IMR-90 (cell line): ENCODE results near the gene CTBP1. TPM values are rescaled to one million over a fixed set of nuclear protein-coding genes. Genes with fewer than 3 reads are reported as not detected.

Experiments
- ATAC-seq: fragments of 200-7000 bp; cut with Tn5 transposase; 2 replicates; pipeline ENCODE4 v1.9.1; 2020; ENCODE audit warnings: low read depth, mild to moderate bottlenecking, moderate library complexity
- BruUV-seq: library from RNA; stranded (reverse); fragments of 400-500 nt; replicated peaks from 2 replicates; lab custom pipeline; 2021; lab: Mats Ljungman, UMichigan
- CTCF ChIA-PET: fragments of 300-600 bp; formaldehyde crosslinking; extraction: SDS; loops from one replicate; lab custom pipeline; 2021; ENCODE audit warnings: antibody characterized with exemption; lab: Yijun Ruan, JAX
- POLR2A ChIA-PET: fragments of 300-600 bp; sonication (Branson Sonifier 250); formaldehyde crosslinking; loops from one replicate; lab custom pipeline; 2022; ENCODE audit warnings: antibody characterized with exemption; ENCODE audit not compliant: unreplicated experiment; lab: Charles Lee
- DNase-seq: peaks from one replicate; pipeline ENCODE4 v3.0.0; 2013
- H2AFZ ChIP-seq: replicated peaks from 2 replicates; pipeline ENCODE3; 2013; ENCODE audit warnings: low read length, mild to moderate bottlenecking; ENCODE audit not compliant: poor library complexity
- H2AK5ac ChIP-seq: 2 replicates; pipeline ENCODE4 v1.6.1; 2013; ENCODE audit warnings: low read depth, low read length, inconsistent platforms
- H2AK9ac ChIP-seq: replicated peaks from 2 replicates; pipeline ENCODE3; 2013; ENCODE audit warnings: mild to moderate bottlenecking, low read depth, low read length, moderate library complexity; ENCODE audit not compliant: poor library complexity
- H2BK120ac ChIP-seq: 2 replicates; pipeline ENCODE4 v1.6.1; 2013; ENCODE audit warnings: low read depth, low read length, inconsistent platforms
- H2BK15ac ChIP-seq: 3 replicates; pipeline ENCODE4 v1.6.1; 2013; ENCODE audit warnings: low read depth, low read length, inconsistent platforms
- H2BK20ac ChIP-seq: 2 replicates; pipeline ENCODE4 v1.6.1; 2013; ENCODE audit warnings: low read depth, mild to moderate bottlenecking, inconsistent platforms, low read length, moderate library complexity
- H2BK5ac ChIP-seq: 2 replicates; pipeline ENCODE4 v1.6.1; 2013; ENCODE audit warnings: mild to moderate bottlenecking, low read depth, low read length, inconsistent platforms; ENCODE audit not compliant: poor library complexity, severe bottlenecking
- H3K14ac ChIP-seq: replicated peaks from 2 replicates; pipeline ENCODE4 v1.6.1; 2013; ENCODE audit warnings: low read depth, low read length, inconsistent platforms
- H3K18ac ChIP-seq: 2 replicates; pipeline ENCODE4 v1.6.1; 2013; ENCODE audit warnings: low read depth, low read length, control low read depth
- H3K23ac ChIP-seq: 2 replicates; pipeline ENCODE4 v1.6.1; 2013; ENCODE audit warnings: low read depth, low read length, inconsistent platforms
- H3K27ac ChIP-seq: 2 replicates; pipeline ENCODE4 v1.5.1; 2013; ENCODE audit warnings: mild to moderate bottlenecking, control low read depth, low read length; ENCODE audit not compliant: insufficient read depth
- H3K27me3 ChIP-seq: 2 replicates; pipeline ENCODE4 v1.6.1; 2013; ENCODE audit warnings: low read length; ENCODE audit not compliant: control insufficient read depth, insufficient read depth
- H3K36me3 ChIP-seq: 2 replicates; pipeline ENCODE4 v1.6.1; 2013; ENCODE audit warnings: low read length, mixed read lengths; ENCODE audit not compliant: control insufficient read depth, insufficient read depth
- H3K4ac ChIP-seq: 2 replicates; pipeline ENCODE4 v1.6.1; 2013; ENCODE audit warnings: low read depth, low read length, inconsistent platforms
- H3K4me1 ChIP-seq: 2 replicates; pipeline ENCODE4 v1.6.1; 2013; ENCODE audit warnings: low read length, mixed read lengths; ENCODE audit not compliant: control insufficient read depth, insufficient read depth
- H3K4me2 ChIP-seq: 2 replicates; pipeline ENCODE4 v1.6.1; 2013; ENCODE audit warnings: low read depth, mild to moderate bottlenecking, control low read depth, low read length, moderate library complexity
- H3K4me3 ChIP-seq: 2 replicates; pipeline ENCODE4 v1.5.1; 2013; ENCODE audit warnings: low read depth, mild to moderate bottlenecking, control low read depth, low read length, moderate library complexity; ENCODE audit not compliant: insufficient read depth
- H3K56ac ChIP-seq: 2 replicates; pipeline ENCODE4 v1.6.1; 2013; ENCODE audit warnings: low read length, inconsistent platforms; ENCODE audit not compliant: insufficient read depth; ENCODE audit errors: extremely low read depth
- H3K79me1 ChIP-seq, 2 experiments: 2 replicates each; pipeline ENCODE4 v1.6.1; 2013; ENCODE audit warnings: low read length in 2 of 2, inconsistent platforms in 1 of 2, low read depth in 1 of 2
- H3K9ac ChIP-seq: 2 replicates; pipeline ENCODE4 v1.6.1; 2013; ENCODE audit warnings: low read depth, low read length, control low read depth
- H3K9me1 ChIP-seq: 2 replicates; pipeline ENCODE4 v1.6.1; 2013; ENCODE audit warnings: low read length, inconsistent platforms; ENCODE audit not compliant: insufficient read depth
- H3K9me3 ChIP-seq: 2 replicates; pipeline ENCODE4 v1.6.1; 2013; ENCODE audit warnings: low read length; ENCODE audit not compliant: control insufficient read depth, insufficient read depth
- H4K20me1 ChIP-seq: 2 replicates; pipeline ENCODE4 v1.6.1; 2013; ENCODE audit warnings: low read length, inconsistent platforms; ENCODE audit not compliant: insufficient read depth
- H4K5ac ChIP-seq: 2 replicates; pipeline ENCODE4 v1.6.1; 2013; ENCODE audit warnings: mild to moderate bottlenecking, low read depth, low read length, control low read depth
- H4K8ac ChIP-seq, 2 experiments: 2 replicates each; pipeline ENCODE4 v1.6.1; 2013; ENCODE audit warnings: low read depth in 2 of 2, low read length in 2 of 2, control low read depth in 1 of 2, inconsistent platforms in 1 of 2
- H4K91ac ChIP-seq: 2 replicates; pipeline ENCODE4 v1.6.1; 2013; ENCODE audit warnings: low read depth, low read length, inconsistent platforms; ENCODE audit not compliant: insufficient read depth
- CEBPB ChIP-seq: IDR thresholded peaks from 2 replicates; pipeline ENCODE4 v1.6.1; 2012; ENCODE audit warnings: low read depth, low read length, improper control_type of control experiment
- CHD1 ChIP-seq: IDR thresholded peaks from 2 replicates; pipeline ENCODE4 v1.6.1; 2012; ENCODE audit warnings: low read depth, low read length, improper control_type of control experiment
- ELK1 ChIP-seq: fragments of 150-350 bp; IDR thresholded peaks from 2 replicates; pipeline ENCODE4 v1.6.1; 2016; ENCODE audit warnings: low read depth, mild to moderate bottlenecking, low read length, moderate library complexity, borderline replicate concordance
- MAFK ChIP-seq: IDR thresholded peaks from 2 replicates; pipeline ENCODE4 v1.6.1; 2012; ENCODE audit warnings: low read depth, low read length, improper control_type of control experiment
- MAZ ChIP-seq: IDR thresholded peaks from 2 replicates; pipeline ENCODE4 v1.6.1; 2012; ENCODE audit warnings: low read depth, mild to moderate bottlenecking, low read length, improper control_type of control experiment, moderate library complexity, borderline replicate concordance
- POLR2A ChIP-seq: IDR thresholded peaks from 2 replicates; pipeline ENCODE4 v1.6.1; 2012; ENCODE audit warnings: mild to moderate bottlenecking, low read depth, low read length
- RAD21 ChIP-seq: IDR thresholded peaks from 2 replicates; pipeline ENCODE4 v1.6.1; 2012; ENCODE audit warnings: low read length, improper control_type of control experiment
- RFX5 ChIP-seq: IDR thresholded peaks from 2 replicates; pipeline ENCODE4 v1.8.0; 2012; ENCODE audit warnings: low read depth, mild to moderate bottlenecking, low read length, moderate library complexity
- USF2 ChIP-seq: fragments of 150-350 bp; IDR thresholded peaks from 2 replicates; pipeline ENCODE4 v1.6.1; 2017; ENCODE audit warnings: mild to moderate bottlenecking, antibody characterized with exemption, low read length, low read depth
- WGBS, 2 experiments: methylation state at CpG; one replicate each; pipeline versions ENCODE4 v1.1.5 to v1.1.7; 2013; ENCODE audit warnings: missing lambda C conversion rate in 2 of 2; ENCODE audit not compliant: insufficient read length in 1 of 2; ENCODE audit errors: extremely low coverage in 2 of 2; 5-methylcytosine and 5-hydroxymethylcytosine counted together
- dilution Hi-C: fragments of 300-500 bp; cut with HindIII; formaldehyde crosslinking; loops from one replicate; pipeline ENCODE4 v1.14.3; 2018; ENCODE audit warnings: low sequenced_read_pairs; ENCODE audit not compliant: unreplicated experiment
- in situ Hi-C: fragments of 300-500 bp; cut with MboI; formaldehyde crosslinking; loops from 3 replicates; pipeline ENCODE4 v1.14.3; 2019; ENCODE audit warnings: low sequenced_read_pairs, inconsistent platforms, mixed read lengths
- intact Hi-C: fragments of 100-400 bp; cut with micrococcal nuclease; formaldehyde crosslinking; loops from 2 replicates; pipeline ENCODE4 v1.10.0; 2022
- polyA plus RNA-seq, 3 experiments: library from polyadenylated mRNA; depleted of rRNA; stranded (reverse); fragments of >200 nt; gene quantifications; 2 replicates each; pipeline ENCODE4 v1.2.3, GENCODE V29; 2012; ENCODE audit warnings: low replicate concordance in 1 of 3
- total RNA-seq: library from RNA; depleted of rRNA; stranded (reverse); fragments of >200 nt; gene quantifications from 2 replicates; pipeline ENCODE4 v1.2.3, GENCODE V29; 2012
- TF ChIP-seq, protein P1 (sequence below): conservative IDR thresholded peaks from 2 replicates; pipeline ENCODE4 v1.5.1; 2012; ENCODE audit warnings: mild to moderate bottlenecking, low read depth, low read length, improper control_type of control experiment

The CTBP1 gene
- total and polyA plus RNA-seq, 2 of the 4 experiments (the other 2 are of a cell fraction): 147 to 212 TPM

GRCh38 chr4:1285151-1285789, 36.3 kb upstream of the CTBP1 start:
- H2BK120ac ChIP-seq: no peak overlapping the region
- H3K9me1 ChIP-seq: no peaks in the 10 kb centered on the region
- no peaks in the 10 kb centered on the region for H3K36me3 ChIP-seq
- dilution Hi-C loops: no loop called here
- H3K9ac ChIP-seq: no peak overlapping the region
- H3K18ac ChIP-seq: no peak overlapping the region
- no peaks in the 10 kb centered on the region for H3K79me1 ChIP-seq
- no peak overlapping the region for H3K14ac ChIP-seq
- in situ Hi-C loops: no loop called here
- DNase-seq (no peak), ATAC-seq (no peak)
- no peak overlapping the region for H4K5ac ChIP-seq
- H3K27me3 ChIP-seq: no peaks in the 10 kb centered on the region
- H4K20me1 ChIP-seq: no peaks in the 10 kb centered on the region
- no peak overlapping the region for H3K56ac ChIP-seq
- no peak overlapping the region for H4K91ac ChIP-seq
- no peak overlapping the region for H3K4ac ChIP-seq
- no peak overlapping the region for H2BK20ac ChIP-seq
- CTCF ChIA-PET: no interaction called here
- 71% methylated on average over 7 of the region's 11 CpGs; no CpG with 5 or more reads in 1 of the 2 experiments for WGBS, 2 experiments
- H2BK5ac ChIP-seq: no peak overlapping the region
- H3K23ac ChIP-seq: no peak overlapping the region
- no peak overlapping the region for H2AK9ac ChIP-seq
- POLR2A ChIA-PET: no interaction called here
- no peak overlapping the region for H2AK5ac ChIP-seq
- no peak overlapping the region for H2BK15ac ChIP-seq
- no peak overlapping the region for H4K8ac ChIP-seq
- TF ChIP-seq MAFK (no peak), USF2 (no peak), RAD21 (no peak), MAZ (no peak), RFX5 (no peak), ELK1 (no peak), CHD1 (no peak), POLR2A (no peak), CEBPB (no peak)
- TF ChIP-seq, protein P1, sequence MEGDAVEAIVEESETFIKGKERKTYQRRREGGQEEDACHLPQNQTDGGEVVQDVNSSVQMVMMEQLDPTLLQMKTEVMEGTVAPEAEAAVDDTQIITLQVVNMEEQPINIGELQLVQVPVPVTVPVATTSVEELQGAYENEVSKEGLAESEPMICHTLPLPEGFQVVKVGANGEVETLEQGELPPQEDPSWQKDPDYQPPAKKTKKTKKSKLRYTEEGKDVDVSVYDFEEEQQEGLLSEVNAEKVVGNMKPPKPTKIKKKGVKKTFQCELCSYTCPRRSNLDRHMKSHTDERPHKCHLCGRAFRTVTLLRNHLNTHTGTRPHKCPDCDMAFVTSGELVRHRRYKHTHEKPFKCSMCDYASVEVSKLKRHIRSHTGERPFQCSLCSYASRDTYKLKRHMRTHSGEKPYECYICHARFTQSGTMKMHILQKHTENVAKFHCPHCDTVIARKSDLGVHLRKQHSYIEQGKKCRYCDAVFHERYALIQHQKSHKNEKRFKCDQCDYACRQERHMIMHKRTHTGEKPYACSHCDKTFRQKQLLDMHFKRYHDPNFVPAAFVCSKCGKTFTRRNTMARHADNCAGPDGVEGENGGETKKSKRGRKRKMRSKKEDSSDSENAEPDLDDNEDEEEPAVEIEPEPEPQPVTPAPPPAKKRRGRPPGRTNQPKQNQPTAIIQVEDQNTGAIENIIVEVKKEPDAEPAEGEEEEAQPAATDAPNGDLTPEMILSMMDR: no peak
- H3K9me3 ChIP-seq: no peaks in the 10 kb centered on the region
- no peak overlapping the region for H3K27ac ChIP-seq
- no peak overlapping the region for H2AFZ ChIP-seq
- no peaks in the 10 kb centered on the region for H3K4me1 ChIP-seq
- H3K4me2 ChIP-seq: no peak overlapping the region
- intact Hi-C loops: no loop called here
- H3K4me3 ChIP-seq: no peak overlapping the region
- no TSS peak for BruUV-seq
